ENCODE measurements around the gene FYTTD1.

The FYTTD1 gene

DNA sequence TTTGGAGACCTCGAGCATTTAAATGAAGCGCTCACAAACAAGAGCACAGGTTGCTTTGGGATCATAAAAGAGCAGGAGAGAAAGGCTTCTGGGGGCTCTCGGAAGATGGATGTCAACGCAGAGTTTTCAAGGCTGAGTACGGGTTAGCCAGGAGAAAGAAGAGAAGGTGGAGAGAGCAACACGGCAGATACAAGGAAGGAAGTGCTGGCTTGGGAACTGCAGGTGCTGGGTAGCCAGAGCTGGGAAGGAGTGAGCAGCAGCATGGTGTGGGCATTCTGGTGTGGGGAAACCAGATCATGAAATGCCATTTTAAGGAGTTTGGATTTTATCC, 12.4 kb upstream of the FYTTD1 start:
- DNase-seq (ENCODE audit: low read depth), result no peak

DNA sequence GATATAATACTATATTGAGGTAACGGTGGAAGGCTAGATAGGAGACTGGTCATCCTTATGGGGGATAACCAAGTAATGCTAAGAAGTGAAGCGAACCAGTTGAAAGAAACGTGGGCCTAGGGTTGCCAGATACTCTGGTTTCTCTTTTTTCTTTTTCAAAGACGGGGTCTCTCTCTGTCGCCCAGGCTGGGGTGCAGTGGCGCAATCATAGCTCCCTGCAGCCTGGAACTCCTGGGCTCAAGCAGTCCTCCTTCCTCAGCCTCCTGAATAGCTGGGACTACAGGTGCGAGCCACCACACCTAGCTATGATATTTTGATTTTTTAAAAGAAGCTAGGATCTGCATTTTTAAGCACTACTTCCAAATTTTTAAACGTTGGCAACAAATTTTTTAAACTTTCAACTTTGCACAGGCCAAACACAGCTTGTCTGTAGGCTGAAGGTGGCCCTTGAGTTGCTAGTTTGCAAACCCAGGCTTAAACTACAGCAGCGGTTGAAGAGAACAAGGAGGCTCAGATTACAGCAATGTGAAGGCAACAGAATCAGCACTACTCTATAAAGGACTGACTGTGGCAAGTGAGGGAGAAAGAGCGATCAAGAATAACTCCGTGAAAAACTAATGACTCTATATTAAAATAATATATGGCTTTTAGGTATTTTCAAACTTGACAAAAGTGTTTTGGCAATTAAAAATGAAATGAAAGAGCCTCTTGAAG, 11.8 kb upstream of the FYTTD1 start:
- no peak for DNase-seq (ENCODE audit: low read depth)

DNA sequence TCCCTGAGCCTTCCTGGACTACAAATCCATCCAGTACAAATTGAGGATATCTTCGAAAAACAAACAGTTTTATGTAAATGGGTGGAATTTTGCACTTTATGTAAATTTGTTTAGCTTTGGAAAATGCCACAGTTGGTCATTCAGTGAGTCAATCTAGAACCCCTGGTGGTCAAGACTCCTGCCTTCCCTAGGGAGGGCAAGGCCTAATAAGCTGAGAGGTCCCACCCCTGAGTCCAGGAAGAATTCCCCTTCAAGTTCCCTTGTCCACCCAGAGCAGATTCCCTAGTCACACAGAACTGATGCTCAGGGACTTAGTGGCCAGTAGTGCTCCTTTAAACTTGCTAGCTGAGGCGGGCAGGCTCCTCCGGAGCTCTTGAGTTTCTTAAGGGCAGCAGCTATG, 6.9 kb upstream of the FYTTD1 start:
- no peak for DNase-seq (ENCODE audit: low read depth)

DNA sequence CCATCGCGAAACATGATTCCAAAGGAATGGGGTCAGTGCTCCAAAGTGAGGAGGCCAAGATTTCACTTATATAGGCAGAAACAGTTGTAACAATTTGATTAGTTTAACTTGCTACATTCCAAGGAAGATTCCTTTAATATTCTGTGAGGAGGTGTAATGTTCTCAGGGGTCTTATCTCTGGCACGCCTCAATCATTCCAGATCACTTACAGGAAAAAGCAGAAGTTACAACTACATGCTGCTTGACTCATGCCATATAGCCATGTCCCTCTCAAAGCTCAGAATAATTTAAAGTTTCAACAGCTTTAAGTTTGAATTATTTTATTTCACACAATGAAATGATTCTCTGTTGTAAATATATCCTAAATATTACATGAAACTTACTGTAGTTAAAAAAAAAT, 3.5 kb upstream of the FYTTD1 start:
- DNase-seq (ENCODE audit: low read depth), result no peak

- DNase-seq (ENCODE audit: low read depth), result no peak
Measured at GRCh38 chr3:197746801-197747237, 2.9 kb upstream of the FYTTD1 start.

- DNase-seq (ENCODE audit: low read depth), result no peak
Measured at GRCh38 chr3:197748597-197749314, 927 bp upstream of the FYTTD1 start.

DNA sequence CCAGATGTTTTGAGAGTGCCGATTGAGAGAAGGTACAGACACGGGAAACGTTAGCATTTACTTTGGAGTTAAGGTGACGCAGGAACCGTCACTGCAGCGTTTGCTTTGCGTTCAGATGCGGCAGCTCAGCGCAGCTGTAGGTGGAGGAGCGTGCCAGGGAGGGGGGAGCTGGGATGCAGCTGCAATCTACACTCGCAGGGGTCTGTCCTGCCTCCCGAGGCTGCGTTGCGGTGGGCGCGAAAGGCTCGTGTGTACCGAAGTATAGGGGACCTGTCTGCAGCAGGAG, 425 bp upstream of the FYTTD1 start:
- DNase-seq (ENCODE audit: low read depth), result peak; percentile 47

DNA sequence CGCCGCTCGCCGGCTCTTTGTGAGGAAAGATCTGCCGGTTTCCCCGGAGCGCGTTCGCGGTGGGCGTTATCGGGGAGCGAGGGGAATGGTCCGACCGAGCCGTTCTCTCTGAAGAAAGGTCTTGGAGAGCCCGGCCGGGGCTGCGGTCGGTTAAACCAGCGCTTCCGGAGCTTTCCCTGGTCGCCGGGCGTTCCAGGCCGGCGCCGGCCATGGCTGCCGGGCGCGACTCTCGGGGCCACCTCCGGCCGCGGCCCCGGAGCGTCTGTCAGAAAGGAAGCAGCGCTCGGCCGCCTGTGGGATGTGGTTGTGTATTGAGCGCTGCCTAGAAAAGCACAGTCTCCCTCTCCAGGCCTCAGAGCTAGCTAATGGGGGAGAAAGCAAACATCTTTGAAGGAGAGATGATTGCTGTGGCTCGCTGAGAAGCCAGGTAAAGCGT, 731 bp downstream of the FYTTD1 start:
- DNase-seq (ENCODE audit: low read depth), result peak; percentile 46

GRCh38 chr3:197750858-197751737, 1.4 kb downstream of the FYTTD1 start:
- no peak for DNase-seq (ENCODE audit: low read depth)

GRCh38 chr3:197752107-197752506, 2.4 kb downstream of the FYTTD1 start:
- DNase-seq (ENCODE audit: low read depth), result no peak

DNA sequence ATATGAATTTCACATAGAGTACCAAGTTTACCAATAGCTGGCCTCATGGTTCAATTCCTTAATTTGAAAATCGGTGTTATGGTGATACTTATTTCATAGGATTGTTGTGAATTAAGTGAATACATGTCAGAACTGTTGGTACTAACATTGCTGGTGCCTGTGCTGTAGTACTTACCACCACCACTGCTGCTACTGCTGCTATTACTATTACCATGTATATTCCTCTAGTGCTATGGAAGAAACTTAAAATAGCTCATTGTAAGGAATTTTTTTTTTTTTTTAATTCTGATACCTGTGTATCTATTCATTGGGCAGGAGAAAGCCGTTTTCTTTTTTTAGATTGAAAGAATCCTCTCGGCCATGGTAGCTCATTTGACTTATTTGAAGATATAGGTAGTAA, 3.6 kb downstream of the FYTTD1 start:
- DNase-seq (ENCODE audit: low read depth), result no peak

- no peak for DNase-seq (ENCODE audit: low read depth)
Measured at GRCh38 chr3:197756704-197757103, 7.0 kb downstream of the FYTTD1 start.

GRCh38 chr3:197758512-197758911, 8.8 kb downstream of the FYTTD1 start:
- no peak for DNase-seq (ENCODE audit: low read depth)

DNA sequence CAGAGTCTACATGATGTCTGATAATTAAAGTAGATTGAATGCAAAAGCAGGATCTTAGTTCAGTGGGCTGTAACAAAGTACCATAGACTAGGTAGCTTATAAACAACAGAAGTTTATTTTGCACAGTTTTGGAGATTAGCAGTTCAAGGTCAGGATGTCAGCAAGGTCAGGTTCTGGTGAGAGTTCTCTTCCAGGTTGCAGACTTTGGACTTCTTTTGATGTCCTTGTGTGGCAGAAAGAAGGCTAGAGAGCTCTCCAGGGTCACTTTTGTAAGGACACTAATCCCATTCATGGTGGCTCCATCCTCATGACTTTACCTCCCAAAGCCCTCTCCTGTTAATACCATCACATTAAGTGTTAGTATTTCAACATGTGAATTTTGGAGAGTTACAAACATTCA, 12.1 kb downstream of the FYTTD1 start:
- no peak for DNase-seq (ENCODE audit: low read depth)

DNA sequence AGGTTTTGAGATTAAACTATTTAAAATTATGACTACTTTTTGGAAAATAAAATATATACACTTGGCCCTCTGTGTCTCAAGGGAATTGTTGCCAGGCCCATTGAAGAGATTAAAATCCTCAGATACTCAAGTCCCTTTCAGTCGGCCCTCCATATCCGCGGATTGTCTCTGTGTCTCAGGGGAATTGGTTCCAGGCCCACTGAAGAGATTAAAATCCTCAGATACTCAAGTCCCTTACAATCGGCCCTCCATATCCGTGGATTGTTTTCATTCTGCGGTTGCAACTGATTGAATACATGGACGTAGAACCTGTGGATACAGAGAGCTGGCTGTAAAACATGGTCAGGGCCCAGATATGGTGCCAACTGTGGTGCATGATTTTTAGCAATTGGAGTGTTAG, 25.6 kb downstream of the FYTTD1 start:
- no peak for DNase-seq (ENCODE audit: low read depth)

GRCh38 chr3:197782230-197782629, 32.5 kb downstream of the FYTTD1 start:
- no peak for DNase-seq (ENCODE audit: low read depth)

- DNase-seq (ENCODE audit: low read depth), result no peak
Measured at GRCh38 chr3:197784019-197784585, 34.4 kb downstream of the FYTTD1 start.

GRCh38 chr3:197787412-197787811, 37.7 kb downstream of the FYTTD1 start:
- DNase-seq (ENCODE audit: low read depth), result no peak

- DNase-seq (ENCODE audit: low read depth), result no peak
Measured at GRCh38 chr3:197789309-197789708, 39.6 kb downstream of the FYTTD1 start.

GRCh38 chr3:197790033-197790432, 40.4 kb downstream of the FYTTD1 start:
- no peak for DNase-seq (ENCODE audit: low read depth)

GRCh38 chr3:197791113-197791891, 41.6 kb downstream of the FYTTD1 start, which contains the start of gene LRCH3:
Gene LRCH3, plus strand, starts transcription at chr3:197791254. Its CDS starts 25 bp downstream, at chr3:197791279.
- DNase-seq (ENCODE audit: low read depth), result peak; percentile 74
